Measurements from ENCODE around the gene PTPRJ. TPM values are rescaled to one million over a fixed set of nuclear protein-coding genes. Genes with fewer than 3 reads are reported as not detected.

PTPRJ gene
- total and polyA plus RNA-seq, 2 of the 13 experiments (the other 11 are each of a cell fraction or from before 2014, with no cell fraction given) = 1.0 to 1.2 TPM

- in situ Hi-C loops (cut with HindIII; ENCODE audit: extremely low pct_ligation_motif_present, low pct_unique_long_range_greater_than_20kb) = no loop called here
- Histone ChIP-seq H3K4me1 (ENCODE audit: insufficient read depth, low read length) (peaks cover 27% of the 10 kb centered on the region), H4K20me1 (ENCODE audit: insufficient read depth, low read length) (no peaks in the 10 kb centered on the region), H3K4me2 (ENCODE audit: low read depth, low read length) (no peak overlapping the region), H3K9me3 (ENCODE audit: low read length) (no peaks in the 10 kb centered on the region), H3K27ac (ENCODE audit: extremely low read length, insufficient read depth, low read length) (no peak overlapping the region), H3K36me3 (replicated peaks in 1 of 2; ENCODE audit: control insufficient read depth in 1 of 2, insufficient read depth in 2 of 2, low read length in 2 of 2) (no peaks in the 10 kb centered on the region), H3K4me3 (replicated peaks in 1 of 3; ENCODE audit: insufficient read depth in 1 of 3, low read depth in 2 of 3, low read length in 3 of 3) (no peak overlapping the region), H3K79me2 (ENCODE audit: insufficient read depth, low read length) (no peaks in the 10 kb centered on the region), H2AFZ (ENCODE audit: low read length) (no peak overlapping the region), H3K27me3 (ENCODE audit: control insufficient read depth in 1 of 2, insufficient read depth in 2 of 2, low read length in 2 of 2) (no peaks in the 10 kb centered on the region), H3K9ac (ENCODE audit: insufficient read depth, low read depth, low read length) (no peak overlapping the region)
- ChIA-PET POLR2A (no interaction called here), CTCF (ENCODE audit: low intra/inter-chr PET ratio, low total read pairs) (no interaction called here)
- ATAC-seq (no peak), DNase-seq (ENCODE audit: low spot score) (no peak), FAIRE-seq (no peak)
- intact Hi-C loops (cut with micrococcal nuclease; ENCODE audit: unreplicated experiment) = no loop called here
- BruUV-seq (replicated peaks) = no TSS peak
- TF ChIP-seq SMYD3 (CRISPR knock-in tag; IDR thresholded peaks at IDR 0.05) (no peak), ARNTL (CRISPR knock-in tag; IDR thresholded peaks at IDR 0.05) (no peak), TOE1 (CRISPR knock-in tag; IDR thresholded peaks at IDR 0.05) (no peak), RBM22 (optimal IDR thresholded peaks at IDR 0.05; ENCODE audit: low read length) (no peak)
These were observed 103.1 kb downstream of the PTPRJ start for GRCh38 chr11:48083421-48083820.

- WGBS (ENCODE audit: low lambda C conversion rate) = 98% methylated on average over 4 of the region's 4 CpGs
- Histone ChIP-seq H3K27me3 (ENCODE audit: control insufficient read depth in 1 of 2, insufficient read depth in 2 of 2, low read length in 2 of 2) (no peaks in the 10 kb centered on the region), H3K36me3 (replicated peaks in 1 of 2; ENCODE audit: control insufficient read depth in 1 of 2, insufficient read depth in 2 of 2, low read length in 2 of 2) (no peaks in the 10 kb centered on the region), H3K9ac (ENCODE audit: insufficient read depth, low read depth, low read length) (no peak overlapping the region), H3K4me2 (ENCODE audit: low read depth, low read length) (no peak overlapping the region), H3K9me3 (ENCODE audit: low read length) (no peaks in the 10 kb centered on the region), H3K27ac (ENCODE audit: extremely low read length, insufficient read depth, low read length) (no peak overlapping the region), H3K4me3 (replicated peaks in 1 of 3; ENCODE audit: insufficient read depth in 1 of 3, low read depth in 2 of 3, low read length in 3 of 3) (no peak overlapping the region), H4K20me1 (ENCODE audit: insufficient read depth, low read length) (no peaks in the 10 kb centered on the region), H3K79me2 (ENCODE audit: insufficient read depth, low read length) (no peaks in the 10 kb centered on the region), H2AFZ (ENCODE audit: low read length) (no peak overlapping the region), H3K4me1 (ENCODE audit: insufficient read depth, low read length) (peaks cover 31% of the 10 kb centered on the region)
- no peak for DNase-seq (ENCODE audit: low spot score)
- FAIRE-seq = no peak
- ATAC-seq = no peak
- intact Hi-C loops (cut with micrococcal nuclease; ENCODE audit: unreplicated experiment) (no loop called here), in situ Hi-C loops (cut with HindIII; ENCODE audit: extremely low pct_ligation_motif_present, low pct_unique_long_range_greater_than_20kb) (no loop called here)
- CTCF ChIA-PET (ENCODE audit: low intra/inter-chr PET ratio, low total read pairs) = no interaction called here
- POLR2A ChIA-PET = no interaction called here
- BruUV-seq (replicated peaks) = no TSS peak
- TF ChIP-seq ZNF816 (CRISPR knock-in tag; IDR thresholded peaks at IDR 0.05; ENCODE audit: borderline replicate concordance) (no peak), MED13 (CRISPR knock-in tag; IDR thresholded peaks at IDR 0.05) (no peak), FOXP1 (IDR thresholded peaks at IDR 0.05) (no peak), FOXP1 (CRISPR knock-in tag; IDR thresholded peaks at IDR 0.05) (no peak), ZNF841 (CRISPR knock-in tag; IDR thresholded peaks at IDR 0.05; ENCODE audit: borderline replicate concordance) (no peak), KLF12 (CRISPR knock-in tag; IDR thresholded peaks at IDR 0.05; ENCODE audit: borderline replicate concordance) (no peak), YEATS4 (CRISPR knock-in tag; IDR thresholded peaks at IDR 0.05; ENCODE audit: borderline replicate concordance) (no peak), POLR2G (IDR thresholded peaks at IDR 0.05; ENCODE audit: low read depth, low read length) (no peak), ZBTB34 (CRISPR knock-in tag; IDR thresholded peaks at IDR 0.05) (no peak), PBX2 (CRISPR knock-in tag; IDR thresholded peaks at IDR 0.05) (no peak), ATF2 (CRISPR knock-in tag; IDR thresholded peaks at IDR 0.05) (no peak), ZNF713 (CRISPR knock-in tag; IDR thresholded peaks at IDR 0.05) (no peak), SMAD9 (CRISPR knock-in tag; IDR thresholded peaks at IDR 0.05) (no peak)
These were observed 105.3 kb downstream of the PTPRJ start for GRCh38 chr11:48085688-48086087.
